ENCODE results near the gene TBC1D8.
A peak's percentile ranks its signal among the peaks of the same experiment; 100 is the strongest.

The TBC1D8 gene

GRCh38 chr2:100976645-100977391 is 174.4 kb downstream of the TBC1D8 start:
- peak; percentile 40 for DNase-seq (ENCODE audit: low read depth)

GRCh38 chr2:100976061-100976460 is 175.1 kb downstream of the TBC1D8 start:
- no peak for DNase-seq (ENCODE audit: low read depth)

- no peak for DNase-seq (ENCODE audit: low read depth)
Observed at GRCh38 chr2:100975521-100975785, 175.7 kb downstream of the TBC1D8 start.

- no peak for DNase-seq (ENCODE audit: low read depth)
Observed at GRCh38 chr2:100974712-100975520, 176.3 kb downstream of the TBC1D8 start.

GRCh38 chr2:100972452-100972851 is 178.7 kb downstream of the TBC1D8 start:
- no peak for DNase-seq (ENCODE audit: low read depth)

GRCh38 chr2:100971221-100971620 is 180.0 kb downstream of the TBC1D8 start:
- no peak for DNase-seq (ENCODE audit: low read depth)

GRCh38 chr2:100969998-100970397 is 181.2 kb downstream of the TBC1D8 start:
- no peak for DNase-seq (ENCODE audit: low read depth)

- DNase-seq (ENCODE audit: low read depth), result no peak
Observed at GRCh38 chr2:100968146-100969145, 182.7 kb downstream of the TBC1D8 start.

- no peak for DNase-seq (ENCODE audit: low read depth)
Observed at GRCh38 chr2:100967716-100968115, 183.5 kb downstream of the TBC1D8 start.

GRCh38 chr2:100965596-100965995 is 185.6 kb downstream of the TBC1D8 start:
- no peak for DNase-seq (ENCODE audit: low read depth)

GRCh38 chr2:100964681-100965169 is 186.5 kb downstream of the TBC1D8 start:
- DNase-seq (ENCODE audit: low read depth), result no peak

GRCh38 chr2:100964222-100964621 is 187.0 kb downstream of the TBC1D8 start:
- DNase-seq (ENCODE audit: low read depth), result no peak

- DNase-seq (ENCODE audit: low read depth), result no peak
Observed at GRCh38 chr2:100963026-100963375, 188.2 kb downstream of the TBC1D8 start.

- DNase-seq (ENCODE audit: low read depth), result no peak
Observed at GRCh38 chr2:100962366-100963025, 188.7 kb downstream of the TBC1D8 start.

GRCh38 chr2:100960688-100961087 is 190.5 kb downstream of the TBC1D8 start:
- DNase-seq (ENCODE audit: low read depth), result no peak

GRCh38 chr2:100959225-100959880 is 191.8 kb downstream of the TBC1D8 start:
- no peak for DNase-seq (ENCODE audit: low read depth)

GRCh38 chr2:100957996-100958653 is 193.1 kb downstream of the TBC1D8 start:
- DNase-seq (ENCODE audit: low read depth), result peak; percentile 60

Measured in non-pigmented ciliary epithelial cell (primary cell).